Measurements from ENCODE around the gene ZBTB7B.

Gene ZBTB7B

GRCh38 chr1:155018617-155019348 is 16.2 kb downstream of the ZBTB7B start:
- no peak overlapping the region for H3K4me3 ChIP-seq
- no peaks in the 10 kb centered on the region for H3K9me3 ChIP-seq
- H3K9ac ChIP-seq, result peak overlapping the region; percentile 63; the same call in 1 of the 2 replicates
- peaks cover 33% of the 10 kb centered on the region for H3K36me3 ChIP-seq
- H3K27ac ChIP-seq, result peak overlapping the region; percentile 13; the same call in 1 of the 2 replicates
- no peaks in the 10 kb centered on the region for H3K27me3 ChIP-seq
- TF ChIP-seq Cebpa-rat (IDR thresholded peaks at IDR 0.05), result no peak
- peaks cover 72% of the 10 kb centered on the region for H3K4me1 ChIP-seq
- peak overlapping the region; percentile 95 for H3K4me2 ChIP-seq
- peaks cover 31% of the 10 kb centered on the region; the same call in 1 of the 2 replicates for H4K20me1 ChIP-seq

- Histone ChIP-seq H3K27me3 (no peaks in the 10 kb centered on the region), H3K4me2 (no peak overlapping the region), H3K4me1 (peaks cover 63% of the 10 kb centered on the region), H4K20me1 (peaks cover 23% of the 10 kb centered on the region; the same call in 1 of the 2 replicates), H3K9me3 (no peaks in the 10 kb centered on the region), H3K36me3 (peaks cover 25% of the 10 kb centered on the region), H3K4me3 (no peak overlapping the region), H3K27ac (0 out of 2 replicates have a peak overlapping the region, but pooled peaks have one; percentile 13), H3K9ac (no peak overlapping the region)
- no peak for TF ChIP-seq Cebpa-rat (IDR thresholded peaks at IDR 0.05)
Measured at GRCh38 chr1:155019377-155020245, 17.0 kb downstream of the ZBTB7B start.

GRCh38 chr1:155022136-155022926 is 19.7 kb downstream of the ZBTB7B start:
- H3K4me3 ChIP-seq, result no peak overlapping the region
- H3K9ac ChIP-seq, result no peak overlapping the region
- no peak overlapping the region for H3K27ac ChIP-seq
- no peaks in the 10 kb centered on the region for H3K27me3 ChIP-seq
- TF ChIP-seq Cebpa-rat (IDR thresholded peaks at IDR 0.05), result no peak
- H3K4me1 ChIP-seq, result peaks cover 36% of the 10 kb centered on the region
- H4K20me1 ChIP-seq, result no peaks in the 10 kb centered on the region; the same call in 1 of the 2 replicates
- no peaks in the 10 kb centered on the region for H3K9me3 ChIP-seq
- H3K36me3 ChIP-seq, result peaks cover 4% of the 10 kb centered on the region; the same call in 1 of the 2 replicates
- H3K4me2 ChIP-seq, result peak overlapping the region; percentile 47

GRCh38 chr1:155022927-155023236 is 20.3 kb downstream of the ZBTB7B start:
- Histone ChIP-seq H3K4me3 (no peak overlapping the region), H3K4me1 (peaks cover 33% of the 10 kb centered on the region), H3K4me2 (peak overlapping the region; percentile 47), H3K27me3 (no peaks in the 10 kb centered on the region), H3K9ac (no peak overlapping the region), H3K9me3 (no peaks in the 10 kb centered on the region), H3K27ac (no peak overlapping the region), H4K20me1 (no peaks in the 10 kb centered on the region; the same call in 1 of the 2 replicates), H3K36me3 (peaks cover 4% of the 10 kb centered on the region; the same call in 1 of the 2 replicates)
- TF ChIP-seq Cebpa-rat (IDR thresholded peaks at IDR 0.05), result no peak

- Histone ChIP-seq H3K9ac (no peak overlapping the region), H3K27ac (no peak overlapping the region), H3K4me3 (no peak overlapping the region), H3K4me1 (peaks cover 25% of the 10 kb centered on the region), H4K20me1 (no peaks in the 10 kb centered on the region; the same call in 1 of the 2 replicates), H3K36me3 (peaks cover 4% of the 10 kb centered on the region; the same call in 1 of the 2 replicates), H3K4me2 (no peak overlapping the region), H3K9me3 (no peaks in the 10 kb centered on the region), H3K27me3 (no peaks in the 10 kb centered on the region)
- TF ChIP-seq Cebpa-rat (IDR thresholded peaks at IDR 0.05), result no peak
Measured at GRCh38 chr1:155023627-155024026, 21.0 kb downstream of the ZBTB7B start.

GRCh38 chr1:155024315-155024714 is 21.7 kb downstream of the ZBTB7B start:
- no peak for TF ChIP-seq Cebpa-rat (IDR thresholded peaks at IDR 0.05)
- Histone ChIP-seq H3K27me3 (no peaks in the 10 kb centered on the region), H3K36me3 (no peaks in the 10 kb centered on the region; the same call in 1 of the 2 replicates), H3K9ac (no peak overlapping the region), H3K4me2 (no peak overlapping the region), H3K9me3 (no peaks in the 10 kb centered on the region), H4K20me1 (no peaks in the 10 kb centered on the region), H3K4me1 (peaks cover 18% of the 10 kb centered on the region), H3K27ac (no peak overlapping the region), H3K4me3 (no peak overlapping the region)

GRCh38 chr1:155026154-155026553 is 23.6 kb downstream of the ZBTB7B start:
- no peak overlapping the region for H3K4me3 ChIP-seq
- H3K9ac ChIP-seq, result no peak overlapping the region
- no peak overlapping the region for H3K27ac ChIP-seq
- H3K4me1 ChIP-seq, result peaks cover 11% of the 10 kb centered on the region
- no peaks in the 10 kb centered on the region for H3K36me3 ChIP-seq
- H3K9me3 ChIP-seq, result no peaks in the 10 kb centered on the region
- H3K27me3 ChIP-seq, result no peaks in the 10 kb centered on the region
- no peak for TF ChIP-seq Cebpa-rat (IDR thresholded peaks at IDR 0.05)
- no peaks in the 10 kb centered on the region for H4K20me1 ChIP-seq
- H3K4me2 ChIP-seq, result no peak overlapping the region

GRCh38 chr1:155026588-155026987 is 24.0 kb downstream of the ZBTB7B start:
- H3K4me1 ChIP-seq, result peaks cover 11% of the 10 kb centered on the region
- no peaks in the 10 kb centered on the region for H3K36me3 ChIP-seq
- no peak overlapping the region for H3K27ac ChIP-seq
- no peaks in the 10 kb centered on the region for H3K27me3 ChIP-seq
- no peak for TF ChIP-seq Cebpa-rat (IDR thresholded peaks at IDR 0.05)
- H4K20me1 ChIP-seq, result no peaks in the 10 kb centered on the region
- no peaks in the 10 kb centered on the region for H3K9me3 ChIP-seq
- no peak overlapping the region for H3K9ac ChIP-seq
- H3K4me2 ChIP-seq, result no peak overlapping the region
- no peak overlapping the region for H3K4me3 ChIP-seq

GRCh38 chr1:155029513-155030242 is 27.1 kb downstream of the ZBTB7B start:
- TF ChIP-seq Cebpa-rat (IDR thresholded peaks at IDR 0.05), result no peak
- H3K4me2 ChIP-seq, result no peak overlapping the region
- no peaks in the 10 kb centered on the region for H4K20me1 ChIP-seq
- no peaks in the 10 kb centered on the region for H3K9me3 ChIP-seq
- H3K27ac ChIP-seq, result no peak overlapping the region
- no peaks in the 10 kb centered on the region for H3K27me3 ChIP-seq
- no peak overlapping the region for H3K4me3 ChIP-seq
- H3K36me3 ChIP-seq, result no peaks in the 10 kb centered on the region
- H3K4me1 ChIP-seq, result no peaks in the 10 kb centered on the region
- no peak overlapping the region for H3K9ac ChIP-seq

All from BLaER1 (cell line).